ENCODE data around the gene CHST1.

Gene CHST1

DNA sequence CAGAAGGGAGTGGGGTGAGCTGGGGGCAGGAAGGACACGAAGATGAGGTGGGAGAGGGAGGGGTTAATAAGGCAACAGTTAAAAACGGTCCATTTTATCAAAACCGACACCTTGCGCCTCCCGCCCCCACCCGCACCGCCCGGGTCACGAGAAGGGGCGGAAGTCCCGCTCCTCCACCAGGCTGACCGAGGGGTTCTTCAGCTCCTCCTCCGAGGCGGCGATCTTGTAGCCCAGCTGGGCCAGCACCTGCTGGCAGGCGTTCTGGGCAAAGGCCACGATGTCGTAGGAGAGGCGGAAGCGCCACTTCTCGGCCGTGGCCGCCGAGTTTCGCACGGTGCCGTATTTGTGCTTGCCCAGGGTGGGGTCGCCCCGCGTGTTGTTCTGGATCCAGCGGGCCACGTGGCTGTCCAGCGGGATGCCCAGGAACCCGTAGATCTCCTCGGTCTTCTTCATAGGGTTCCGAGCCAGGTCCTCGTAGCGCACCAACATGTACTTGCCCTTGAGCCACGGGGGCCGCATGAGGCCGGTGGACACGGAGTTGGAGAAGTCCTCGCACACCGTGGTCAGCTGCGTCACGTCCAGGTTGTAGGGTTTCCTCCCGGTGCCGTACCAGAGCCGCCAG lies 15.8 kb downstream of the CHST1 start:
- in situ Hi-C loops (cut with MboI; ENCODE audit: low sequenced_read_pairs), result loop anchor here (10.0 kb wide), 1 partner anchor 265 kb away; no protein-coding TSS in a partner anchor

DNA sequence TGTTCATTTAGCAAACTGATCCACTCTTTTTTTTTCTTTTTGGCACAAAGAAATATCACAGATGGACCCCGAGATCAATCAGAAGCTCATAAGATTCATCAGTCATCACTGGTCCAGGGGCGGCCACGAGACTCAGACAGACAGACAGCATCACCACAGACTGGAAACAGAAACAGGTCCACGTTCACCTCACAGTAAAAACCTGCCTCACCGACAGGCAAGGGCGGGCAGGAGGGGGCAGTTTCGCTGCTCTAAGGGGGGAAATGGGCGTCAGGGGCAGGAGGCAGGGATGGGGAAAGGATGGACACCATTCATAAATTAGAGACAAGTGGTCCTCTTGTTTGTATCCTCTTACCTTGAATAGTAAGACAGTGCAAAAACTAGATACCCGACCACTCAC lies 16.5 kb downstream of the CHST1 start:
- in situ Hi-C loops (cut with MboI; ENCODE audit: low sequenced_read_pairs), result no loop called here

DNA sequence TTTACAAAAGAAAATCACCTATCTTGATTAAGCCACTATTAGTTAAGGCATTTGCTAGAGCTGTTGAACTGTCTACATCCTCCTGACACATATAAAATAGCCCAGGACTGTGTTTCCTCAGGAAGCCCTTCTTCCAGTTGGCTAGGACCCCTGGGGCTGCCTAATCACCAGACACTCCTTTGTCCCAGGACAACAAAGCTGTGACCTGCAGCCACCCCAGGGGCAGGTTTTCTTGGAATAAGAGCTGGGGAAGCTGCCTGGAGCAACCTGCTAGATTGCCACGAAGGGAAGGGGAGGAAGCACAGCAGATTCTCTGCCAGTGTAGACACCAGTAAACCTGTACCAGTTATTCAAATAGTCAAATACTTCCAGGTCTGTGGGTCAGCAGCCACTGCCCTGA lies 17.6 kb downstream of the CHST1 start:
- in situ Hi-C loops (cut with MboI; ENCODE audit: low sequenced_read_pairs), result no loop called here

DNA sequence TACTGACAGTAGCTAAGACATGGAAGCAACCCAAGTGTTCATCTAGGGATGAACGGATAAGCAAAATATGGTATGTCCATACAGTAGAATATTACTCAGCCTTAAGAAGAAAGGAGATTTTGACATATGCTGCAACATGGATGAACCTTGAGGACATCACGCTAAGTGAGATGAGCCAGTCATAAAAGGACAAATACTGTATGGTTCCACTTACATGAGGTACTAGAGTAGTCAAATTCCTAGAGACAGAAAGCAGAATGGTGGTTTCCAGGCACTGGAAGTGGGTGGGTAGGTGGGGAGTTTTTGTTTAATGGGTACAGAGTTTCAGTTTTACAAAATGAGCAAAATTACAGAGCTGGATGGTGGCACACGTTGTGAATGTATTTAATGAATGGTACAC lies 18.1 kb downstream of the CHST1 start:
- in situ Hi-C loops (cut with MboI; ENCODE audit: low sequenced_read_pairs), result no loop called here

DNA sequence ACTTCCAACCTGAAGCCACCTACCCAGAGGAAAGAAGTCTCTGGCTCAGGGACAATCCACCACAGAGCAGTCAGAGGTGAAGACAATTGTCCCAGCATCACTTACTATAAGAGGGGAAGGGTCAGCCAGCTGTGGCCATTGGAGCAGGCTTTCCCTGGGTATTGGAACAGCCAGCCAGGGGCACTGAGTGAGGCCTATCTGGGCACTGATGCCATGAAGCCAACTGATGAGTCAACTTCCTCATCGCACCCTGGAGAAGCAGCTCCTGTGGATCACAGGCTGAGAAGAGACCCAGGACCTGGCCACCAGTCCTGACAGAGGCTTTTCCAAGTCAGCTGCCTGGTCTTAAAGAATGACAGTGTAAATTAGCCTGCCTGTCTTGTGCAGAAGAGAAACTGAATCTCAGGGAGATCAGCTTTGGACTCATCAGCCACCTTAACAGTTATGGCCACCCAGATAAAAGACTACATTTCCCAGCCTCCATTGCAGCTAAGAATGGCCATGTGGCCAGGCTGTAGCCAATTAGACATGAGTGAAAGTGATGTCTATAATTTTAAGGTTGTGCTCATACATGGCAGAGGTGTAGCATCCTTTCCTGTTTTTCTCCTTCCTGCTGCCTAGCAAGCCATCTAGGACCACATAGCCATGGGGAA lies 19.0 kb downstream of the CHST1 start:
- in situ Hi-C loops (cut with MboI; ENCODE audit: low sequenced_read_pairs), result no loop called here

DNA sequence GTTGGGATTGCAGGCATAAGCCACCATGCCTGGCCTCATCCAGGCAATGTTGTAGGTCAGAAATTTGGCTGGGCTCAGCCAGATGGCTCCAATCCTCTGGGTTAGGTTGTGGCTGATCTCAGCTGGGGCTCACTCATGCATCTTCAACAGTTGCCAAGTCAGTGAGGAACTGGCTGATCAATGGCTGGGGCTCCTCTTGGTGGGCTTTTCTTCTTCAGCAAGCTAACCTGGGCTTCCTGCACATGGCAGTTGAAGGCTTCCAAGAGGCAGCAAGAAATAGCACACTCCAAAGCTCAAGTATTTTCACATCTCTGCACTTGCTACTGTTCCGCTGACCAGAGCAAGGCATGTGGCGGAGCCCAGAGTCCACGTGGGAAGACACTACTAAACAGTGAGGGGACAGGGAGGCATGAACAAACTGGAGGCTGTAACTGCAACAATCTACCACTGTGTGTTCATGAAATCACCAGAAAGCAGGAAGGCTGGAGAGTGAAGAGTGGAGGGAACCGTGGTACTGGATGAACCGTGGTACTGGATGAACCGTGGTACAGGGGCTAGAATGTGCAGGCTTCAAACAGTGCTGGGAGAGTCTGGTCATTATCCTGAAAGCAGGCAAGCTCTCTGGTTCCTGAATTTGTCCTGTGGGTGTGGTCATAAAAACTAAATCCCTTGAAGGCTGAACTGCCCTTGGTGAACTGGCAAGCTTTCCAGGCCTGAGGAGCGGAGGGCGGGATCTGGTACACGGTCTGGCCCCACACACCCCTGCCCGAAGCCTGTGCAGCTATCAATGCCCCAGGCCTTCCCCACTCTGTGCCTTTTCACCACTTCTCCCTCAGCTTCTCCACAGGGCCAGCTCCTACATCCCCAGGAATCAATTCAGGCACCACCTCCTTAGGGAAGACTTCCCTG lies 20.2 kb downstream of the CHST1 start:
- in situ Hi-C loops (cut with MboI; ENCODE audit: low sequenced_read_pairs), result no loop called here

DNA sequence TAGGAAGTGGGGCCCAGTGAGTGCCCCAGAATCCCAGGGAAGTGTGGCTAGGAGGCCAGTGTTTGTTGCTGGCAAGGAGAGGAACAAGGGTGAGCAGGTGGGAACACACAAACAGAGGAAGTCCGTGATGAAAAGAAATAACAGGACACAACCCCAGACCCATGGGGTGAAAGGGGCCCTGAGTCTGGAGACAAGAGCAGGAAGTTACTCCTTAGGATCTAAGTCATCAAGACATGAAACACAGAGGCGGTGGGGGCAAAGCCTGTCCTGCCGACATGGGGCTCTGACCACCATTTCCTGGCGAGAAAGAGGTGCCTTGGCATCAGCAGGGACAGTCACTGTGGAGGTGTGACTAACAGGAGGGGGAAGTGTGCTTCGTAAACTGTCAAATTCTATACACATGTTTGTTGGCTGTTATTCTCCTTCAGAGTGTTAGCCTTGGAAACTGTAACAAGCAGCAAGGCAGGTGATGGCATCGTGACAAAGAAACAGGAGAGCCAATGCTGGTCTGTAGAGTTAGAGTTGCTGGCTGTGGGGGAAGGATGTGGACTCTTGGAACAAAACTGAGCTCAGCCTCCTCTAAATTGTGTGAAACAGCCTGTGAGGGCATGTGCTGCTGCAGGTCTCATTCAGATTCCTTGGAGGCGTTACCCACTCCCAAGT lies 21.7 kb downstream of the CHST1 start:
- in situ Hi-C loops (cut with MboI; ENCODE audit: low sequenced_read_pairs), result no loop called here

DNA sequence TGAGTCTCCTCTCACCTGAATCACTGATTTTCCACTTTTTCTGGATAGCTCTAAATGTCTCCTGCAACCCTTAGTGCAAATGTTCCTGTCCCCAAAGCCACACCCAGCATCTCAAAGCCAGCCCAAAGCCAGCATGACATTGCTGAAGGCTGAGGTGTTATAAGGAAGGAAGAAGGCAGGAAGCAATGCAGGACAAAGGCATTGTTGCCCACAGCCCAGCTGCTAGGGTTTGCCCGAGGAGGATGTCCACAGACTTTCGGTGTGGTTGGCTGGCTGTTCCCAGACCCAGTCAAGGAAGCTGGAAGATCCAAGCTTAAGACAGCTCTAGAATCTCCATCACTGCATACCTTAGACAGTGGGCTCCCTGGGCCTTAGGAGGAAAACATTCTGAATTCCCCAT lies 23.5 kb downstream of the CHST1 start:
- in situ Hi-C loops (cut with MboI; ENCODE audit: low sequenced_read_pairs), result no loop called here

DNA sequence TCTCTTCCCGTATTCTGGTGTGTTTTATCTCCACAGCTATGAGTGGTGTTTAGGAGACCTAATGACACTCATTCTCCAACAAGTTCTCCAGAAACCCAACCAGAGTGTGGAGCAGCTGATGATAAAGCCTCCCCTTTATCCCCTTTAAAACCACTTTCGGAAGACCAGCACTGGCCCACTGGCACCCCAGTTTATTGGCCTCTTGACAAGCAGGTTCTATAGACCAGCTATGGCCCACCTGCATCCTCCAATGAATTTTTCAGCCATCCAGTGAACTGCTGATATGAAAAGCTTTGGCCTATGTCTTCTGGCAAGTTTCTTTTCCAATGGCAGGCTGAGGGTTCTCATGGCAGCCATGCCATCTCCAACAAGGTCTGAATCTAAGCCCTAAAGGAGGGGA lies 27.4 kb downstream of the CHST1 start:
- in situ Hi-C loops (cut with MboI; ENCODE audit: low sequenced_read_pairs), result no loop called here

DNA sequence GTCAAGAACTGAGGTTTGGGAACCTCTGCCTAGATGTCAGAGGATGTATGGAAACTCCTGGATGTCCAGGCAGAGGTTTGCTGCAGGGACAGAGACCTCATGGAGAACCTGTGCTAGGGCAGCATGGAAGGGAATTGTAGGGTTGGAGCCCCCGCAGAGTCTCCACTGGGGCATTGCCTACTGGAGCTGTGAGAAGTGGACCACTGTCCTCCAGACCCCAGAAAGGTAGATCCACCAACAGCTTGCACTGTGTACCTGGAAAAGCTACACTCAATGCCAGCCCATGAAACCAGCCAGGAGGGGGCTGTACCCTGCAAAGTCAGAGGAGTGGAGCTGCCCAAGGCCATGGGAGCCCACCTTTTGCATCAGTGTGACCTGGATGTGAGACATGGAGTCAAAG lies 29.5 kb downstream of the CHST1 start:
- in situ Hi-C loops (cut with MboI; ENCODE audit: low sequenced_read_pairs), result no loop called here

DNA sequence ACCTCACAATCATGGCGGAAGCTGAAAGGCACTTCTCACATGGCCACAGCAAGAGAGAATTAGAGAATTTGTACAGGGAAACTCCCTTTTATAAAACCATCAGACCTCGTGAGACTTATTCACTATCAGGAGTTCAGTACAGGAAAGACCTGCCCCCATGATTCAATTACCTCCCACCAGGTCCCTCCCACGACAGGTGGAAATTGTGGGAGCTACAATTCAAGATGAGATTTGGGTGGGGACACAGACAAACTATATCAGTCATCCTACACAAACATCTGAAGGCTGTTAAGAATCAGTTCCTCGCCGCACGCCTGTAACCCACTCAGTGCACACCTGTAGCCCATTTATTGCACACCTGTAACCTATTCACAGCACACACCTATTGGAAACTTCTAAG lies 39.8 kb downstream of the CHST1 start:
- in situ Hi-C loops (cut with MboI; ENCODE audit: low sequenced_read_pairs), result no loop called here

DNA sequence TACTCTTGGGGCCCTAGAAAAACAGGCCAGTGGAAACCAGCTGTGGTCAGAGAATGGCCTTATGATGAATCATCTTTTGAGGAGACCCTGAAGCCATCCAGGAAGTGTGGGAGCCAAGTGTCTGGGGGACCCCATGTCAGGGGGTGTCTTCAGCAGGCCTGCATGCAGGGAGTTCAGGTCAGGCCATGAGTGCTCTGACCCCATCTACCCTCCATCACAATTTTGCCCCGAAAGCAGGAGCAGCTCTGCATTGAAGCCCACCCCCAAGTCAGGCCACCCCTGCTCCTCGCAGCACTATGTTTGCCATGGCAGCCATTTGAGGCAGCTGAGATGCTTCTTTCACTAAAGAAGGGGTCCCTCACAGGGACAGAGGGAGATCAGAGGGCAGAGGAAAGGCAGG lies 41.3 kb downstream of the CHST1 start:
- in situ Hi-C loops (cut with MboI; ENCODE audit: low sequenced_read_pairs), result no loop called here

DNA sequence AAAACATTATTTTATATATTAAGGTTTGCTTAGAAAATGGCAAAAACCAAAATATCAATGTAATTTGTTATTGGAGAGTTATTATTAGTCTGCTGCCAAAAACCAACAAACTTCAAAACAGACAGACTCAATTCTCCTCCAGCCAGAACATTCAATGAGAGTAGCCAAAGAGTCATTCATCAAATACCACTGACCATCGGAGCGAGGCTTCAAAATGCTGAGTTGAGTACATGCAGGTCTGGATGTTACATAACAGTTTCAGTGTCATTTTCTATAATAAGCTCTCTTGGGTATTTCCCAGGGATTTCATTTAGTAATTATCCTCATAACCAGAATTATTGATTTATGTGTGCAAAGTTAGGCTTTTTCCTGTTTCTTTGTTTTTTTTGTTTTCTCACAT lies 42.6 kb downstream of the CHST1 start:
- in situ Hi-C loops (cut with MboI; ENCODE audit: low sequenced_read_pairs), result no loop called here

DNA sequence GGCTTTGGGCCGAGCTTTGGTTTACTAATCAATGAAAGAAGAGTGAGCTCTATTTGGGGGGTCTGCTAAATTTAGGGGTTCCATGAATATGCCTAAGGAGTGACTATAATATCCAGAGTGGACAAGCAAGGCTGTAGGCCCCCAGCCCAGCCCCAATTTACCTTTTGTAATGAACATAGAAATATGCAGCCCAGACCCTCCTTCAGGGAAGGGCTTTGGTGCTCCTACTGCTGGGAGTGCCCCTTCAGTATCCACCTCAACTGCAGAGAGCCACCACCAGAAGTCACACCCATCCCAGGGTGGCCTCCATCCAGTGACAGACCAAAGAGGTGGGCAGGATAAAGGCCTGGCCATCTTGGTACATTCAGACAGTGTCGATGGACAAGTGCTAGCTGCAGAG lies 43.1 kb downstream of the CHST1 start:
- in situ Hi-C loops (cut with MboI; ENCODE audit: low sequenced_read_pairs), result no loop called here

DNA sequence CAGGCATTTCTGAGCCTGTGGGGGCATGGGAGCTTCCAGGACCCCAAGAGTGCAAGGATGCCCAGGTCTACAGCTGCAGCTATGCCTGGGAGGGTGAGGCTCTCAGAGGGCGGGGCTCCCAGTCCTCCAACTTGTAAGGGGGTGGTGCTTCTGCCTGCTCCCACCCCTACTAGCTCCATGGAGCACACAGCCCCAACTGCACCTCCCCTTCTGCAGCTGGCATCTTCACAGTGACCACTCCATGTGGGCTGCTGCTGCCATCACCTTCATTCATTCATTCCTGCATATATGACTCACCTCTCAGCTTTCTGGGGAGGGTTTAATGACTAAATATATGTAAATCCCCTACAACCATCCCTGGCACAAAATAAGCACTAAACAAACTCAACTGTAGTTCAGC lies 43.8 kb downstream of the CHST1 start:
- in situ Hi-C loops (cut with MboI; ENCODE audit: low sequenced_read_pairs), result no loop called here

DNA sequence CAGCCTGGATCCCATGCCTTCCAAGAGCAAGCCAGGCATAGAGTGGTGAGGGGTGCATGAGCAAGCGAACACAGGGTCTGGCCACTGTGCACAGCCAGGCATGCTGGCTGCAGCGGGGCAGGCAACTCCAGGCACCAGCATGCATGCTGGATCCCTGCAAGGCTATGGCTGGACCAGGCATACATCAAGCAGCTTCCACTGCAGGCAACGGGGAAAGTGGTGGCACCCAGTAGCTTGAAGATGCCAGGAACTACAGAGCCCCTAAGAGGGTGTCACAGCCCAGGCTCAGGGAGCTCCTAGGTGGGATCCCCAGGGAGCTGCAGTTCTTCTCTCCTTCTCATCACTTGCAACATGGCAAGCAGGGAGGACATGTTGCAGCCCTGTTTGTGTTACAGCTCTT lies 45.2 kb downstream of the CHST1 start:
- in situ Hi-C loops (cut with MboI; ENCODE audit: low sequenced_read_pairs), result no loop called here

DNA sequence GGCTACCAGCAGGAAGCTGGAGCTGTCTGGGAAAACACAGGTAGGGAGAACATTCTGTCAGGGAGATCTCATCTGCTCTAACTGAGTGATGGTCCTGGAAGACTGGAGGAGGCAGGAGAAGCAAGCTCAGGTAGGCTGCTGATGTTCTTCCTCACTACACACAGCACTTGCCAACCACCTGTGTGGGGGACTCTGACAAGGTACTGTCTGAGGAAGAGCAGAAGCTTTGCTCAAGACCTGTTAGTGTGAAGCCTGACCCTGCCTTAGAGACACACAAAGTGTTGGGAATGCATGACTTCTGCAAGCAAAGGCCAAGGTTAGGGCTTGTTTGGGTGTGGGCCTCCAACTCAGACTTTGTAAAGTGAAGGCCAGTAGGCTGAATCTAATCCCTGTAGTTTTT lies 46.5 kb downstream of the CHST1 start:
- in situ Hi-C loops (cut with MboI; ENCODE audit: low sequenced_read_pairs), result no loop called here

DNA sequence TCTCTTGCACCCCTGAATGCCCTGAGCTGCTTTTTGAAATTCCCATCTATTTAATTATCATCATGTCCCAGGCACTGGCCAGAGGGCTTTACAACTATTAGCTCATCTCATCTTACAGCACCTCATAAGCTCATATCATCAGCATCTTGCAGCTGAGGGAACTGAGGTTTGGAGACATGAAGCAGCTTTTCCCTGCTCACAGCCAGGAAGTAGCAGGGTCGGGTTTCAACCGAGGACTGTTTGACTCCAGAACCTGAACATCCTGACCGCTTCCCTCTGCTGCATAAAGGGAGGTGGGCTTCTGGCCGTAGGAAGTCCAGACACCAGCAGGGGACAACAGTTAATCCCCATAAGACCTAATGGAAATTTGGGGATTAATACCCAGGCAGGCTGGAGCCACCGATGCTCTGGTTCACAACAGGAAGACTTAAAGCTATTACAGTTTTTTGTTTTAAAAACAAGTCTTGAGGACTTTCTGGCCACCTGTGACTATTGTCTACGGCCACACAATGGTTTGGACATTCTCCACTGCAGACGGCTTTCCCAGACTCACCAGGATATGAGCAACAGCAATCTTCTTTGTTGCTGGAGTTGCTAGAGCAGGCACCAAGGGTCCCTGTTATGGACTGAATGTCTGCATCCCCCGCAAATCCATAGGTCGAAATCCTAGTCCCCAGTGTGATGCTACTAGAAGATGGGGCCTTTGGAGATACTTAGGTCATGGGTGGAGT lies 47.4 kb downstream of the CHST1 start:
- in situ Hi-C loops (cut with MboI; ENCODE audit: low sequenced_read_pairs), result no loop called here

DNA sequence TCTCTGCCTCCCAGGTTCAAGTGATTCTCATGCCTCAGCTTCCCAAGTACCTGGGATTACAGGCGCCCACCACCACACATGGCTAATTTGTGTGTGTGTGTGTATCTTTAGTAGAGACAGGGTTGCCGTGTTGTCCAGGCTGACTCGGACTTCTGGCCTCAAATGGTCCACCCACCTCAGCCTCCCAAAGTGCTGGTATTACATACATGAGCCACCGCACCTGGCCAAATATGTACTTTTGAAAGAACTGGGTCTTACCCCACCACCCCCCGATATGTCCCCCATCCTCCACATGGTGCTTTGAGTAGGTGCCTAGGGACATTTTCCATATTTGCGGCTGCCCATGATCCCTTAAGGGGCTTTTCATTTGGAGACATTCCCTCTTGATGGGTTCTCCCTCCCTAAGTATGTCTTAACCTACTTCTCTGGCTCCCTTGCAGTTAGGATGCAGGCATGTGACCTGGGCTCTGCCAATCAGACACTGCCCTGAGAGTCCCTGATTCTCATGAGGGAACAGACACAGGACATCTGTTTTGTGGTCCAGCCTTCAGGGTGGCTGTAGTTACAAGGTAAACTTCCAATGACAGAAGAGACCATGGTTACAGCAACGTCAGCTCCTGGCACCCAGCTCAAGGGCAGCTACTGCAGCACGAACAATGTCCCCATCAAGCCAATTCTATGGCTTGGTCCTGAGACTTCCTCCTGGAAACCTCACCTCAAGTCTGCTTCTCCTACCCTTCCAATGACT lies 48.4 kb downstream of the CHST1 start:
- in situ Hi-C loops (cut with MboI; ENCODE audit: low sequenced_read_pairs), result no loop called here

DNA sequence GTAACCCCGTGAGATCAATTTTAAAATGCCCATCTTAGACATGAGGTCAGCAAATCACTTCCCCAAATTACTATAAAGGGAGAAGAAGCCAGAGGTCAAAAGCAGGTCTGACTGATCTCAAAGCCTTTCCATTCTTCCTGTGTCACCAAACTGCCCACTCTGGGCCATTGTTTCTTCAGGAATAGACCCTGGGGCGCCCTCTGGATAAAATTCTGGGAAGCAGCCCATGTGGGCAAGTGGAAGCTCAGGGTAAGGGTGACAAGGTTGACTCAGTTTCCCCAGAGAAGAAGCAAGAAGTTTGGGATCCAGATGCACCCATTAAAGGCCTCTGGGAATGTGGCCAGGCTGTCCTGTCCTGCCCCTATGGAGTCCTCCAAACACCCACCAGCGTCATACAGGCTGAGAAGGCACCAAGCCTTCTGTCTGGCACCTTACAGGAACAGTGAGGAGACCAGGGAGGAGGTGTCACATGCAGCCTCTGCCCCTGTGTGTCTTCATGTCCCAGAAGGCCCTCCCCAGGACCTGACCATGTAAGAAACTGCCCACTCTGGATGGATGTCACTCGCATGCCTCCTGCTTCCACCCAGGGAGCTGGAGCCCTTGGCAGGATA lies 50.1 kb downstream of the CHST1 start:
- in situ Hi-C loops (cut with MboI; ENCODE audit: low sequenced_read_pairs), result no loop called here
